Measurements from ENCODE around the gene MAEA. TPM values are rescaled to one million over a fixed set of nuclear protein-coding genes. Genes with fewer than 3 reads are reported as not detected.
A peak's percentile ranks its signal among the peaks of the same experiment; 100 is the strongest.

Gene MAEA
- total RNA-seq, 1 donor from 2014 or later: 50.3 TPM

DNA sequence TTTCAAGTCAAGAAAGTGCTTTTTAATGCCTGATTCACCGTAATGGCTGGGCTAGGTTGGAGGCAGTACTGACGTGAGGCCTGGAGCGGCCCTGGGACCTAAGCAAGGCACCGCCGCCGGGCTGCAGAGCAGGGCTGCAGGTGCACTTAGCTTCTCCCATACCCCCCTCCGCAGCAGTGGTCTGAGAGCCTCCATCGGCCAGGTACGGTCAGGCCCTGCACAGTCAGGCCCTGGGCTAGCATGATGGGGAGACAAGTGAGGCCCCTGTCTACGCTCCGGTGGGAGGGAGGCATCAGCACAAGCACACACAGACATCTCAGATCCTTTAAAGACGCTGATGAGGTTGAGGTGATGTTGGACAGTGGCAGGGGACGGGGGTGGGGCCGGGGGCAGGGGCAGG is 4.7 kb downstream of the MAEA start:
- ATAC-seq (ENCODE audit: poor library complexity) (no peak), DNase-seq (no peak)
- intact Hi-C loops (cut with DNase I): no loop called here

DNA sequence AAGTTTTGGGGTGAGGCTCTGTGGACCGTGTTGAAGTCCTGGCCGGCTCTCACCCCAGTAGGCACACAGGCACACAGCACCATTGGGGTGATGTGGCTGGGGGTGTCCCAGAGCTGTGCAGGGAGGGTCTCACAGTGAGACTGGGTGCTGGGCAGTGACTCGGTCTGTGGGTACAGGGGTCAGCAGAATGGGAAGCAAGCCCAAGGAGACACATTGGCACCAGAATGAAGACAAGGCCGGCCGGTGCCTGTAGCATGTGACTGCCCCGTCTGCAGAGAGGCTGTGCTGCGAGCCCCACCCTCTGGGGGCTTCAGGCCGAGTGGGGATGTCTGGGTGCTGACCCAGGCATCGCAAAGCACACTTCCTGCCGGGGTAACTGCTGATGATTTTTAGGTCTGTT is 5.2 kb downstream of the MAEA start:
- intact Hi-C loops (cut with DNase I): no loop called here
- no peak for ATAC-seq (ENCODE audit: poor library complexity)

DNA sequence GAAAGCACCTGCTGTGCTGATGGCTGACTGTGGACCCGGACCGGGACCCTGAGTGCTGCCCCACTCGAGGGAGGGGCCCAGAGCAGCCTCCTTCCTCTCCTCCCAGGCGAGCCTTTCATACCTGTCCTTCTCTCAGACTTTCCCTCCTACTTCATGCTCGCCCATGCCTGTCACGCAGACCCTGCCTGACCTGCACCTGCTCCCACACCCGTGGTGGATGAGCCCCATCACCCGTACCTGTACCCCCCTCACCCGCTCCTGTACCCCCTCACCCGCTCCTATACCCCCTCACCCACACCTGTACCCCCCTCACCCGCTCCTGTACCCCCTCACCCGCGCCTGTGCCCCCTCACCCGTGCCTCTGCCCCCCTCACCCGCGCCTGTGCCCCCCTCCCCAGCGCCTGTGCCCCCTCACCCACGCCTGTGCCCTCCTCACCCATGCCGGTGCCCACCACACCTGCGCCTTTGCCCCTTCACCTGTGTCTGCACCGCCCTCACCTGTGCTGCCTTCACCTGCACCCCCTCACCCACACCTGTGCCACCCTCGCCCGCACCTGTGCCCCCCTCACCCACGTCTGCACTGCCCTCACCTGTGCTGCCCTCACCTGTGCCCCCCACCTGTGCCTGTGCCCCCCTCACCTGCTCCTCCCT is 5.8 kb downstream of the MAEA start:
- DNase-seq (no peak), ATAC-seq (ENCODE audit: poor library complexity) (no peak)
- intact Hi-C loops (cut with DNase I): no loop called here

More for the DNA sequence above, 5.2 kb downstream of the MAEA start:
- DNase-seq: no peak

DNA sequence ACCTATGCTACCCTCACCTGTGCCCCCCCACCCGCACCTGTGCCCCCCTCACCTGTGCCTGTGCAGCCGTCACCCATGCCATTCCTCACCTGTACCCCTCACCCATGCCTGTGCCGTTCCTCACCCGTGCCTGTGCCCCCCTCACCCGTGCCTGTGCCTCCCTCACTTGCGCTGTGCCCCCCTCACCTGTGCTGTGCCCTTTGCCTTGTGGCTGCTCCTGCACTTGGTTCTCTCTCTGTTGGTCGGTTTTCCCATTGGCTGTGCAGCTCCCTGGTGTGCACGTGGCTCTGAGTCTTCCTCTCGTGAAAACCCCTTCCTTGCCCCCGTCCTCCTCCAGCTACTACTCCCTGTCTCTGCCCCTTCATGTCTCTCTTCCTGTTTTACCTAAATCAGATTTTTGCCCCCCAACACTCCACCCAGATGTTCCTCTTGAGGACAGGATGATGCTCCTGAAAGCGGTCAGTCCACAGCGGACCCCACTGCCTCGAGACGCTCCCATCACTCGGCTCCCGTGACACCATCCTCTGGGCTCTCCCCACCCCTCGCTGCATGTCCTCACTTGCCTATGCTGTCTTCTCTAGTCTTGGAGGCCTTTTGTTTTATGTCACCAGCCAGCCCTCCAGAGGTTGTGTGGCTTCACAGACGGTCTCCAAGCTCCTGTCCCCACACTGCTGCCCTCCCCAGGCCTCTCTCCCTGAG is 6.8 kb downstream of the MAEA start:
- DNase-seq (no peak), ATAC-seq (ENCODE audit: poor library complexity) (no peak)
- intact Hi-C loops (cut with DNase I): no loop called here

DNA sequence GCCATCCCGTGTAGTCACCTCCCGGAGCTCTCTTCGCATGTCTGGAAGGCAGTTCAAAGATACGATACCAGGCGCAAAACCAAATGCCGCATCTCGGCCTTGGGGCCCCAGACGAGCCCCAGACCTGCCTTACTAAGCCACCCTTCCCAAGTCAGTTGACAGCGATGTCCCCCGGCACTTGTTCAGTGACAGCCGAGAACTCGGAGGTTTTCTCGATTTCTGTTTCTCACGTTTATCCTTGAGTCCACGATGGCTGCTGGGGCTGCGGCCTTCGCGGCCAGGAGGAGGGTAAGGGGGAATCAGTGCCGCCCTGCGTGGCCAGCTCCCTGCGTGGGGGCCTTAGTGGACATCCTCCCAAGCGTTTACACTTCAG is 7.3 kb downstream of the MAEA start:
- ATAC-seq (ENCODE audit: poor library complexity) (no peak), DNase-seq (no peak)
- intact Hi-C loops (cut with DNase I): no loop called here

DNA sequence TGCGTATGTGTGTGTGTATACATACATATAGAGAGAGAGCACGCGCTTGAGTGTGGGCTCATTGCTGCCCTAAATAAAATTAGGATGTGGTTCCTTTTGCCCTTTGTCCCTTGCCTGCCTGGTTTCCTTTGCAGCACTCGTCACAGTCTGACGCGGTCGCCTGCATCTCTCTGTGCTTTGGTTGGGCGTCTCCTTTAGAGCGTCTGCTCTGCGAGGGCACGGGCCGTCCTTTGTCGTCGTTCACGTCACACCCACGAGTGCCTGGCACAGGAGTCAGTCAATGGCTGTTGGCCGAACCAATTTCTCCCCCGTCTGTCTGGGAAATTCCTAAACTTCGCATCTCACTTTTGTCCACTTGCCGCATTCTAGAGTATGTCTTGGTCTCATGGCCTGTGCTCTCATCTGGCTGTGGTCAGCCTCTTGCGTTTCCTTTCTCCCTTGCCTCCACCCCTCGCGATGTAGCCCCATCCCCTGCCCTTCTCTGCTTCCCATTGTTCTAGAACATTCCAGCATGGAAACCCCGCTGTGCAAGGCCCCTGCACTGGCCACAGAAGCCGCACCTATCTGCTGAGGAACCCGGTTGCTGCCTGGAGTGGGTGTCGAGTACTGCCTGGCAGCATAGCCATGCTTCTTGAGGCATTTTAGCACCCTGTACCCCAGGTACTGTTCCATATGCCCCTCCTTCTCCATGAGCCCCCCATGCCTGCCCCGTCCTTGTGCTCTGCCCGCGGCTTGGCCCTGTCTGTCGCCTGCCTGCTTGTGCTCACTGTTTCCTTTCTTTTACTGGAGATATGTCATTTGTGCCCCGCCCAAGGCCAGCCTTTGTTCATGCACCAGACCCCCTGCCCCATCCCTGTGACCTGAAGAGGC is 8.0 kb downstream of the MAEA start:
- DNase-seq (no peak), ATAC-seq (ENCODE audit: poor library complexity) (peak; percentile 47)
- intact Hi-C loops (cut with DNase I): no loop called here

DNA sequence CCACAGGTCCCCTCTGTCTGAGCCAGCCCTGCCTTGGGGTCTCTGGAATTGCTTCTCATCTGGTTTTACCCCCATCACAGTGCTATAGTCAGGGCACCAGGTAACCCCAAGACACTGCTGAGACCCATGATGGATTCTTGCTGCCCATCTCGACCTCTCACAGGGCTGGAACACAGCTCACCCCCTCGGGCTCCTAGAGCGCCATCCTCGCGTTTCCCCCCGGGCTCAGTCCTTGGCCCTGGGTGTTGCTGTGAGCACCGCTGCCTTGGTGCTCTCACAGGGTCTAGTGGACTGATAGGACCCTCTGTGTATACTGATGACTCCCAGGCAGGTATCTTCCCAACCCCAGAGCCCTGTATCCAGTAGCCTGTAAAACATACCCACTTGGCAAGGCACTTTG is 8.8 kb downstream of the MAEA start:
- ATAC-seq (ENCODE audit: poor library complexity): no peak
- intact Hi-C loops (cut with DNase I): no loop called here

DNA sequence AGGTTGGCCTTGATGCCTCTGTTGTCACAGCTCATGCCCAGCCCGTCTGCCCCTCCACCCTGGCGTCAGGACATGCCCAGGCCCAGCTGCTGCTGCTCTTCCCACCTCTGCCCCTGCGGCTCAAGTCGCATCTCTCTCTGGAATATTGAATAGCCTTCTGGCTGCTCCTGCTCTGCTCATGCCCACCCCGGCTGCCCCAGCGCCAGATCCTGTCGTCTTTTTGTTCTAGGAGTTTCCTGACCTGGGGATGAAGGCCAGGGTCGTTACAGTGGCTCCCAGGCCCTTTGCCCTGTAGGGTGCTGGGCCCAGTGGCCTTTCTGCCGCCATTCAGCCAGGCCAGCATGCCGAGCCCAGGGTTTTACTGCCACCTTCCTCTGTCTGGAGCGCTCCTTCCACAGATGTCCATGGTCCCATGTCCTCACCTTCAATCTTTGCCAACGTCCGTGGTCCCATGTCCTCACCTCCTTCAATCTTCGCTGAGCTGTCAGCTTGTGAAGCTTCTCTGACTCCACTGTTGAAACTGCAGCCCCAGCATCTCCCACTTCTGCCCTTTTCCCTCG is 9.7 kb downstream of the MAEA start:
- intact Hi-C loops (cut with DNase I): no loop called here
- ATAC-seq (ENCODE audit: poor library complexity): no peak
- DNase-seq: no peak

More for the DNA sequence above, 8.8 kb downstream of the MAEA start:
- DNase-seq: no peak

DNA sequence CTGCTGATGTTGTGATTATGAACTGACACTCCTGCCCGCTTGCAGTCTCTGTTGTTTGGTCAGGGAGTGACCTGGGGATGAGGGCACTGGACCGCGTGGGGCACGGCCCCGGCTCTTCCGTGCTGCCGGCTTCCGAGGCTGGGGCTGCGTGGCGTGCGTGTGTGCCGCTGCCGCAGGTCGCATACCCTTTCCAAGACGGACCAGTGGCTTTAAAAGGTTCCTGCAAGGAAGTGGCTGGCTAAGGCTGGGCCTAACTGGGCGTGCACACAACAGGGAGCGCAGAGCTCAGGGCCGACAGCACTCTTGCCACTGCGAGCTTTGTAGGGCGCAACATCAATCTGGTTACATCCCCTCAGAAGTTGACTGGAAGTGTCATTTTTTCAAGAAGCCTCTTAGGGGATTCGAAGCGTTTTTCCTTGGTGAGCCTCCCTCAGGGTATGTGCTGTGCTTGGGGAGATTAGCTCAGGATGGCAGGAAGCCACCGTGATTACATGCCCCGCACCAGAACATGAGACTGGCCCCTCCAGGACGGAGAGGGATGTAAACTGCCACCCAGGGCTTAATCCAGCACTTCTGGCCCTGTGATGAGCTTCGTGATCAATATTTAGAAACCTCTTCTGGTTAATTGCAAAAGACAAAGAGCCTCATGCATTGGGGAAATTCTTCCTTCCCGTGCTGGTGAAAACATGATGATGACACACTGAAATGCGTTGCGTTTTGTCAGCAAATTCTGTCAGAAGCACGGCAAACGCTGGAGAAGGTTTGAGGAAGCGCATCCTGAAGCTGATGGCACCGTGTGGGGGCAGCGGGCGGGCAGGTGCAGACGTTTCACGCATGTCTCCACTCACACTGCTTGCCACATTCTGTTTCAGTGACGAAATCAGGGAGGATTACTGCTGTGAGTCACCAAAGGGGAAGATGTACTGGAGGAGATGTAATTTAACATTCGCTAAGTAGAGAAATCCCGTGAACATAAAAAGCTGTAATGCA is 11.1 kb downstream of the MAEA start:
- ATAC-seq (ENCODE audit: poor library complexity): peak; percentile 33
- intact Hi-C loops (cut with DNase I): no loop called here
- DNase-seq: peak; percentile 80

DNA sequence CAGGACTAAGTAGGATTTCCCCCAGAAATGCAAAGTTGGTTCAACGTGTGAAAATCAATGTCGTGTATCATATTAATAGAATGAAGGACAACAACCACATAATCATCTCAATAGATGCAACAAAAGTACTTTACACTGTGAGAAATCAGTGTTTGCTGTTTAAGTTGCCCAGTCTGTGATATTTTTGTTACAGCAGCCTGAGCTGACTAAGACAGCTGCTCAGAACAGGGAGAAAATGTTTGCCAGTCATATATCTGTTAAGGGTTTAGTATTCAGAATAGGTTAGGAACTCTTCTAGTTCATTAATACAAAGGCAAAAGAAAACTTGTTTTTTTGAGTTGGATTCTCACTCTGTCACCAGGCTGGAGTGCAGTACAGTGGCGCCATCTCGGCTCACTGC is 12.5 kb downstream of the MAEA start:
- DNase-seq: no peak
- no peak for ATAC-seq (ENCODE audit: poor library complexity)
- intact Hi-C loops (cut with DNase I): no loop called here

DNA sequence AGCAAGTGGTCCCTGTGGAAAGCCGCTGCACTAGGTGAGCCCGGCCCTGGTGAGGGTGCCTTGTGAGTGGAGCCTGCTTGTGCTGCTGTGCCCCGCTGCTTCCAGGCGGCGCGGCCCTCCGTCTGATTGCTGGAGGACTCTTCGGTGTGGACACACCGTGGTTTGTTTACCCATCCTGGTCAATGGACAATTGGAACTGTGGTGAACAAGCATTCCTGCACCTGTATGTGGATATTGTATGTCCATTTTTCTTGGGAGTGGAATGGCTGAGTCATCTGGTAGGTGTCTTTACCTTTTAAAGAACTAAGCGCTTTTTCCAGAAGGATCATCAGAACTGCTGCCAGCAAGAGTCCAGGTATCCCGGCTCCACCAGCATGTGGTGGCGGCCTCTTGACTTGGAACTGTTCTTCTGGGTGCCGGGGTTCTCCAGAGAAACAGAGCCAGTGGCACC is 15.6 kb downstream of the MAEA start:
- peak; percentile 30 for DNase-seq
- ATAC-seq (ENCODE audit: poor library complexity): no peak
- intact Hi-C loops (cut with DNase I): no loop called here

DNA sequence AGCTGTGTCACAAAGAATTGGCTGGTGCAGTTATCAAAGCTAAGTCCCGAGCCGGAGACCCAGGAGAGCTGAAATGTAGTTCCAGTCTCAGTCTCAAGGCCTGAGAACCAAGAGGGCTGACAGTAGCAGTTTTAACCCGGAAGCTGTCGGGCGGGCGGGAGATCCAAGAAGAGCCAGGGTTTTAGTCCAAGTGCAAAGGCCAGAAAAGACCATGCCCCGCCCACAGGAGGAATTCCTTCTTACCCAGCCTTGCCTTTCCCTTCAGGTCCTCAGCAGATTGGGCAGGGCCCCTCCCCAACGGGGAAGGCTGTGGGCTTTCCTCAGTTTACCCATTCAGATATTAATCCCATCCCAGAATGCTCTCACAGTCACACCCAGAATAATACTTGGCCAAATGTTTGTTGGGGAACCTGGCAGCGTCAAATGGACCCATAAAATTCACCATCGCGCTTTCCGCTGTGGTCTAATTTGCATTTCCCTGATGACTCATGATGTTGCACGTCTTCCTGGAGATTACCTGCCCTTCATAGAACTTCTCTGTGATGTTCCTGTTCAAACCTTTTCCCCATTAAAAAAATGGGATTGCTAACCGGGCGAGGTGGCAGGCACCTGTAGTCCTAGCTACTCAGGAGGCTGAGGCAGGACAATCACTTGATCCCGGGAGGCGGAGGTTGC is 16.2 kb downstream of the MAEA start:
- DNase-seq (peak; percentile 25), ATAC-seq (ENCODE audit: poor library complexity) (no peak)
- intact Hi-C loops (cut with DNase I): no loop called here

DNA sequence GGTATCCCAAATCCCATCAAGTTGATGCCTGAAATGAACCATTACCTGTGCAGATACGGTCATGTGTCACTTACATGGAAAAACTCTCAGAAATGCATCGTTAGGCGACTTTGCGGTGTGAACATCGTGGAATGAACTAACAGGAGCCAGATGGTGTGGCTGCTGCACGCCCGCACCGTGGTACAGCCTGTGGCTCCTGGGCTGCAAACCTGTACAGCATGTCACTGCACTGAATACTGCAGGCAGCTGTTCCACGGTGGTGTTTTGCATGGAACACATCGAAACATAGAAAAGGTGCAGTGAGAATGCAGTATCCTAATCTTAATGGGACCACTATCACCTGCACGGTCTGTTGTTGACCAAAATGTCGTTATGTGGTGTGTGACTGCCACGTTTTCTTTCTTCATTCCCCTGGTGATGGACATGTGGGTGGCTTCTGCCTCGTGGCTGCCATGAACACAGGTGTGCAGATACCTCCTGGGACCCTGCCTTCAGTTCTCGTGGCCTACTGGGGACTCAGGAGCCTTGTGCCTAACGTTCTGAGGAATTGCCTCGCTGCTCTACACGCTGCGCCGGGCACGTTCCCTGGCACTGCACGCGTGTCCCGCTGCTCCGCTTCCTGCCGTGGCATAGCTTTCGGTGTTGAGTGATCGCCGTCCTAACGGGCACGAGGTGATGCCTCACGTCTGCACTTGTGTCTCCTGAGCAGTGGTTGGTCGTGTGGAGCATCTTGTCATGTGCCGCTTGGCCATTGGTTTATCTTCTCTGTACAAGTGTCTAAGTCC is 18.5 kb downstream of the MAEA start:
- ATAC-seq (ENCODE audit: poor library complexity): no peak
- intact Hi-C loops (cut with DNase I): no loop called here
- peak; percentile 26 for DNase-seq

DNA sequence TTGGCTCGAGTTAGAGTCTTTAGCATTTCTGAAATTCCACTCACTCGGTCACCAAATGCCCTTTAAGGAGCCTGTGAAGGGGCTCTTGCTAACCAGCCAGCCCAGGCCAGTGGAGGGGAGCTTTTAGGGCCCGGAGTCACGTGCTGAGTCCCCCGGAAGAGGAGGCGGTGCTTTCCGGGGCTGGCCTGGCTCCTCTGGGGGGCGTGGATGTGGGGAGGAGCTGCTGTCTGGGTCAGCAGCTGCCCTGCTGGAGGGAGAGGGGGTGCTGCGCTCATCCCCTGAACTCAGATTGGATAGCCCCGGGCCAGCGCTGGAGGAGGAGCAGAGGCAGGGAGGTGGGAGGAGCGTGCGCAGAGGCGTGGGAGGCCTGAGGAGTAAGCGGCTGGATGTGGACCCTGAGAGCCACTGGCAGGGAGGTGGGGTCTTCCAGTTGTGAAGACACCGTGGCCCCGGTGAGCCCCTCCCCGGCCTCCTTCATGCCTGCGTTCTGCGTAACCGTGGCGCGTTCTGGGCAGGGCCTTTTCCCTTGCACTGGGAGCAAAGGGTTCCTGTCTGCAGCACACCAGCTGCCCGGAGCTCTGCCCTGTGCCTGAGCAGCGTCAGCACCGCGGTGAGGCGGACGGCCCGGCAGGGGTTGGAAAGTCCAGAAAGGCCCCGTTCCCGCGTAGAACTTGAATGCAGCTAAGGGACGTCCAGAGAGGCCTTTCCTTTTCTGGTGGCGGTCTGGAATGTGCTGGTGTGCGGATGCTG is 19.7 kb downstream of the MAEA start:
- intact Hi-C loops (cut with DNase I): no loop called here
- DNase-seq: peak; percentile 92
- ATAC-seq (ENCODE audit: poor library complexity): peak; percentile 94

DNA sequence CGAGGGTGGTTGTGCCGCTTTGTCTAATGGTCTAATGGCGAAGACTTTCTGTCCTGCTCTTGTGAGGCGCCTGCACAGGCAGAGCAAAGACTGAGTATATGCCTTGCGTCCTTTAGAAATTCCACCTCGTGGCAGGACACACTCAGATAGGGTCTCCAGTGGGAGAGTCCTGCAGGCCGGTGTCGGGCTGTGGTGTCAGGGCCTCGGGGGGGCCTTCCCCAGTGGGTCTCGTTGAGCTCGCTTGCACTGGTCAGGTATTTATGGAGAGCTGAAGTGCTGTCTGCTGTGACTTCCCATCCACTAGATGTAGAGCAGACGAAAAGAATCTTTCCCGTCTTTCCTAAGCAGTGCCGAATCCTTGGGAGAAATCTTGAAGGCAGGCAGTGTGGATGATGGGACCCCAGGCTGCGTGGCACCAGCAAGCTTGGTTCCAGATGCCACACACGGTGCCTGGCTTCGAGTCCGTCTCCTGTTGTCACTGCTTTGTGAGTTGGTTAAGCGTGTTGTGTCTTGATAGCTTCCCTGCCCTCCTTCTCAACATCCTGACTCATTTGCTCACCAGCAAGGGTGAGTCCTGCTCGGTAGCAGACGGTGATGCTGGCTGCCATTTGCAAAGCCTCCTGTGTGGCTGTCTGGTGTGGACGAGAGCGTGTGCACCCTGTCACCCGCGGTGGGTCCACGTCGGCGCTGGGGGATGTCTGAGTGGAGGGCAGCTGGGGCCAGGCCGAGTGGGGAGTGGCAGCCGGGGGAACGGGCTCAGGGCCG is 20.5 kb downstream of the MAEA start:
- no peak for ATAC-seq (ENCODE audit: poor library complexity)
- intact Hi-C loops (cut with DNase I): no loop called here
- DNase-seq: peak; percentile 13

Measured in Right ventricle myocardium superior (tissue), 1 donor.